HG02678 (cell line): ENCODE results near the gene RAET1G.
"Not testable (repeated sequence)": the region's sequence is repeated elsewhere in the genome, so short reads cannot be mapped to it uniquely, and the experiment has no call there.

Experiments
- ATAC-seq: cut with Tn5 transposase; IDR thresholded peaks from one replicate; pipeline ENCODE4 v1.9.1; 2021; ENCODE audit warnings: mild to moderate bottlenecking, moderate library complexity; ENCODE audit not compliant: unreplicated experiment

RAET1G gene

GRCh38 chr6:149954328-149954983 lies 31.5 kb upstream of the RAET1G start:
- ATAC-seq = not testable (repeated sequence)

DNA sequence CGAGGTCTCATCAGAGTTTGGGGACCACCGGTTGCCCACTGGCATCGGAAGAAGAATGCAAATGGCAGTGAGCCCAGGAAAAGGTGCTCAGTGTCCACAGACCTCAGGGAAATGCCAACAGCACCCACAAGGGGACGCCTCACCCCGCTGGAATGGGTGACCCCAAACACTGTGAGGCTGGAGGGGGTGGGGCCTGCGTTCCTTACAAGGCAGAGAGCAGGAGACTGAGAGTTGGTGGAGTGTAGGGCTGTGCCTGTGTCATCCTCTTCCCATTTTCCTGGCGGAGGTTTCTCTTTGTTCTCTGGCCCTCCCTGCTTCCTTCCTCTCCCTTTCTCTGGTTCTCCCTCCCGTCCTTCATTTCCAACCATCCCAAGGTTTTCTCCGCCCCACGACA lies 31.0 kb upstream of the RAET1G start:
- not testable (repeated sequence) for ATAC-seq

DNA sequence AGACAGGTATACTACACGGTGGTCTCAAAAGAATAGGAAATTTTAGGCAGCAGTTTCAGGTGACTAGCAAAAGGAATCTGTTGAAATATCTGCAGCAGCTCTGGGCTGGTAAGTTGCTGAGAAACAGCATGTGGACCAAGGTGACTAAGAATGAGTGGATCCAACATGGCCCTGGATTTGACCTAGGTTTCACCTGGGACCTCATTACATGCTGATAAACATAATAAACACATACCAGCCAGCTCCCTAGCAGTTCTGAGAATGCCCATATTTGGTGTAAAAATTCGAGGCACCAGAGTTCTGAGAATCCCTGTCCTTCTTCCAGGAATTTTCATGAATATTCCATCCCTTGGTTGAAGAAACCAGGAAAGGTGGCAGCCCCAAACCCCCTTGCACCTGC lies 30.5 kb upstream of the RAET1G start:
- ATAC-seq = not testable (repeated sequence)

DNA sequence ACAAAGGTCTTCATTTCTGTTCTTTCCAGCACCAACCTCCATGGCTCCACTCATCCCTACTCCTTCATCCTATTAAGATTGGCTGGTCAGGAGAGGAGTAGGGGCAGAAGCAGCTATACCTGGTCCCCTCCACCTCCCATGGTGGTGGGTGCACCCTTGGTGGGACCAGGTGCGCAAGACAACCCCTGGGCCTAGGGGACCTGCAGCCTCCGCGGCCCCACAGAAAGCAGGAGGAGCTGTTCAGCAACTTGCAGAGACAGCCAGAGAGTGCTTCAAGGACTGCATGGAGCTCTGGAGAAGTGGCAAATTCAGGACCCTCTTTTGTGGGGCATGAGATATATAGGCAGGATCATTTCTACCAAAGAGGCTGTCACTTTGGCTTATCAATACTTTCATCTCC lies 28.7 kb upstream of the RAET1G start:
- no peak for ATAC-seq

DNA sequence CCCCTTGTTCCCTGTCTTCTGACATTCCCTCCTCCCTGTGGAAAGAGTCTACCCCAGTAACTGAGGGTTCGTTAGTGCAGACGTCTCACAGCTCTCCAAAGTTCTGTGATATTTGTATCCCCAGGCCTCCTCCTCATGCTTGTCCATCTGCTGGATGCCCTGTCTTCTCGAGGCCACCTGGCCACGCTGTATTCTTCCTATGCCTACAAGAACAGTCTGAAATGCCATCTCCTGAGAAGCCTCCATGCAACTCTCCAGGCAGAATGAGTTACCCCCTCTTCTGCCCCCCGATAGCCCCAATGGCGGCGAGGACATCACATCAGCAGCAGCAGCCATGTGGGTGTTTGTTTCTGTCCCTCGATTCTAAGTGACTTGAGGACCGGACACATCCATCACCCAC lies 28.2 kb upstream of the RAET1G start:
- ATAC-seq = no peak

DNA sequence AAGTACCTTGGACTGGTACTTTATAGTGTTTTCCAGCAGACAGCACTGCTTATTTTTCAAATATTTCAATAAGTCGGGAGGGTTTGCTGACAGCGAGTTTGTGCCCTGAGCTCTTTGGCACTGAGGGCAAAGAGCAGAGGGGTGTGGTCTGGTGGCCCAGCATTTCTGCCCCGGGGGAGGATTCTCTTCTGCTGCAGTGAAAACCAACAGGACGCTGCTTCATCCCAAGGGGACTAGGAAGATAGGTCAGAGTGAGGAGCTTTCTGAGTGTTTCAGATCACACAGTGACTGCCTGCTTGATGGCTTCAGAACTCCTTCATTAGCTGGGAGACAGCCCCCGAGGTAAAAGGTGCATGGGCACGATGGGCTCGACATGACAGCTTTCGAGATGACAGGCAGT lies 27.5 kb upstream of the RAET1G start:
- no peak for ATAC-seq

GRCh38 chr6:149948616-149949015 lies 25.7 kb upstream of the RAET1G start:
- ATAC-seq = no peak

DNA sequence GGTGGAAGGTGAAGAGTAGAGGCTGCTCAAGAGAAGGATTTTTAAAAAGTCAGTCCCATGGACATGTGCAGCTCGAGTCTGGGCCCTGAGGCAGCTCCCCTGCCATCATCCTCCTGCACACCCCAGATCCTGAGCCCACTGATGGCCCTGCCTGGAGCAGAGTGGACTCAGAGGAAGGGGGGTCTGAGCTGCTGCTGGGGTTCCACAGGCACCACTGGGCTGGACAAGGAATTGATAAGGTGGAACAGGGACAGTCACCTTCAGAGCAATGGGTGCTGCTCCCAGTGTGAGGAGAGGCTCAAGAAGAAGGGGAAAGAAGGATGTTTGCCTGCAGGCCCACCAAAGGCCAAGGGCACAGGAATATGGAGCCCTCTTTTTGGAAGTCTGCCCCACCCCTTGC lies 25.1 kb upstream of the RAET1G start:
- ATAC-seq = no peak

DNA sequence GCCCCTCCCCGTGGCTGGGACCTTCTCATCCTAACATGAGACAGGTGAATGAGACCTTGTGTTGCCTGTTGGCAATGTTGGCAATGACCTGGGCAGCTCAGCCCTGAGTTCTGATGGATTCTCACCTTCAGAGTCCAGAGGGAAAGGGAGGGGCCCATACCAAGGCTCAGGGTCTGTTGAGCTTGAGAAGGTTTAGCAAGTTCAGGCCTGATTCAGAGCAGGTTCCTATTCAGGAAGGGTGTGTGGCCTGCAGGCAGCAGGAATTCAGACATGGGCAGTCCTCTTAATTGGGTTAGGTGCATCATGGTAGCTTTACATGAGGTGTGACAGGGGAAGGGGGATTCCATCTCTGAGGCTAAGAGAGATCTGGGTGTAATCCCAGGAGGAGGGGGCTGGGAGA lies 24.6 kb upstream of the RAET1G start:
- ATAC-seq = not testable (repeated sequence)

DNA sequence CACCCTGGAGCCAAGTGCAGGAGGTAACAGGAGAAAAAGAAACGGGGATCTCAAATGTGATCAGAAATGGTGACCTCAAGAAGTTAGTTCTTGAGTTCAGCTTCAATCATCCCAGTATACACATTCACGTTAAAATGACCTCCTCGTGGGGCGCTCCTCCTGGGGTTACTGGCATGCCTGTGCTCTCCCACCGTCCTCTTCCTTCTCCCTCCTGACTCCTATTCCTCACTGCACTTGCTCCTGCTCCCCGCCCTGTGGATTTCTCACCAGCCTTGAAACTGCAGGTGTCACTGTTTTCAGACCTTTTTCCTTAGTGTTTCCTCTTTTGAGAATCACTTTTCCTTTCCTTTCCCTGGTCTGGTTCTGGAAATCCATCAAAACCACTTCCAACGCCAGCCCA lies 23.7 kb upstream of the RAET1G start:
- ATAC-seq = not testable (repeated sequence)

DNA sequence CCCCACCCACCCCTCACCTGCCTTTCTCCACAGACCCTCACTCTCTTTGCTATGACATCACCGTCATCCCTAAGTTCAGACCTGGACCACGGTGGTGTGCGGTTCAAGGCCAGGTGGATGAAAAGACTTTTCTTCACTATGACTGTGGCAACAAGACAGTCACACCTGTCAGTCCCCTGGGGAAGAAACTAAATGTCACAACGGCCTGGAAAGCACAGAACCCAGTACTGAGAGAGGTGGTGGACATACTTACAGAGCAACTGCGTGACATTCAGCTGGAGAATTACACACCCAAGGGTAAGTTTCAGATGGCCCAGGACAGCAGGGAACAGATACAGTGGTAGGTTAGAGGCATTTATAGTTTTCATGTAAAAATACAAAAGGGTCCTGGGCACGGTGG lies 22.4 kb upstream of the RAET1G start:
- not testable (repeated sequence) for ATAC-seq

DNA sequence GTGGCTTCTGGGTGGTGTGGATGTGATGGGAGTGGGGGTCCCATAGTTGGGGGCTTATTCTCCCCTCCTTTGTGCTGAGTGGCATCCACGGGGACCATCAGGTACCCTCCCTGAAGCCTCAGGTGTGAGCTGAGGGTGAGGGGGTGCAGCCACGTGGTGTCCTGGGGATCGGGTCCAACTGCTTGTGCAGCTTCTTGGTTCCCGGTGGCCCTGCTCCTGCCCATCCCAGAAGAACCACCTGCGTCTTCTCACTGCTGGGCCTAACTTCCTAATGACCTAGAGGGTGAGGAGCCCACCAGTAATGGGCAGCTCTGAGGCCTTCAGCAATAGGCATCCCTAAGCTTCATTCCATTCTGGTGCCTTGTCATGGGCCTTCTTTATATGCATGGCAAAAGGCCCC lies 20.4 kb upstream of the RAET1G start:
- ATAC-seq = not testable (repeated sequence)

GRCh38 chr6:149942461-149942829 lies 19.5 kb upstream of the RAET1G start:
- ATAC-seq = no peak

DNA sequence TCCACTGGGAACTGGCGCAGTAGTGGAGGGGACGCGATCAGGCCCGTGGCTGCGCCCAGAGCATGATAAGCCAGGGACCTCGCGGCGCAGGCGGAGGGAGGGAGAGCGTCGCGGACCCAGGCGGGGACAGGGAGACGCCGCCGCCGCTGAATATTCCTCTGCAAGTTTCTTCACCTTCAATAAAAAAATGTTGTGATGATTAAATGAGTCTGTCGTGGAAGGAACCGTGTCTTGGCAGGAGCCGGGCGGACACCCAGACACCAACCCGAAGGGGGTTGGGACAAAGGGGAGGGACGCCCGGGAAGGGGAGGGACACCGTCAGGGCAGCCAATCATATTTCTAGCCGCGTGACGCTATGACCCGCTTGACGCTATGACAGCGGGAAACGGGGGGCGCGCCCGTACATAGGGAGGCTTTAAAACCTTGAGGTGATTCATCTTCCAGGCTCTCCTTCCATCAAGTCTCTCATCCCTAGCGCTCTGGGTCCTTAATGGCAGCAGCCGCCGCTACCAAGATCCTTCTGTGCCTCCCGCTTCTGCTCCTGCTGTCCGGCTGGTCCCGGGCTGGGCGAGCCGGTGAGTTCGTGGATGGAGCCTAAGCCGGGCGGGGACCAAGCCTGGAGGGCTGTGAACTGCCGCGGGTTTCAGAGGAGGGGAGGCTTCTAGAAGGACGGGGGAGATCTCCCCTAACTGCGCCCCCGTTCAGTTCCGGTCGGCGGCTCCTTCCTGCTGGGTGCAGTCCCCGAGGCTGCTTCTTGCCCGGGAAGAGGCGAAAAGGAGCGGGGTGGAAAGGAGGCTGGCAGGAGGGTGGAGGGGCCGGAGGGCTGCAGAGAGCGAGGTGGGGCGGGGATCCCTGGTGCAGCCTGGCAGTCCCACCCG lies 18.9 kb upstream of the RAET1G start, which contains the start of gene ULBP2:
Gene ULBP2, plus strand, starts transcription at position 432 of the 878 bp plus-strand sequence. Its CDS starts 59 bp downstream, at position 491.
- ATAC-seq = no peak

GRCh38 chr6:149940672-149940982 lies 17.7 kb upstream of the RAET1G start:
- ATAC-seq = no peak

DNA sequence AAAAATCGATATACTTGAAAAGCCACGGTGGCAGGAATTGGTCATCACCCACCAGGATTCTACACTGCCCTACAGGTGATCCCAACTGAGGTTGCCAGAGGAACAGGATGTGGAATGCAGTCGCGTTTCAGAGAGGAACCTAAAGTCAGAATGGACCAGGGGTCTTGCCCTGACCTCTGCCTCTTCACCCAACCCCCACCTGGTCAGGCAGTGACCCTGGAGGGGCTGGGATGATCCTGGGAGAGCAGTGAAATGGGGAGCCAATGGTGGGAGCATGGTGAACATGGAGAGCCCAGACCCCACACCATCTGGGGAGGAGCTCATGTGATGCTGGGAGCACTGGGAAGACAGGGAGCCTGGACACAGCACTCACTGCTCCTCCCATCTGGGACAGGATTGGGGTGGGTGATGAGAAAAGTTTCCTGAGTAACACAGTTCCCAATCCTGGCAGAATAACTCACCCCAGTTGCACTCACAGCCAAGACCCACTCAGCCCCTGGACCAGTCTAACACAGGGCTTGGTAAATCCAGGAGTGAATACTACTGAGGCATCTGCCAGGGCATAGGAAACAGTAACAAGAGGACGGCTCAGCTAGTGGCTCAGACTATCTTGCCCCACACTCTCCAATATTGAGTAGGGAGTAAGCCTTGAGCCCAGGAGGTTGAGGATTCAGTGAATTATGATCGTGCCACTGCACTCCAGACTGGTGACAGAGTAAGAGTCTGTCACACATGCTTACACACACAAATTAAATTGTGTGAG lies 17.2 kb upstream of the RAET1G start:
- no peak for ATAC-seq

DNA sequence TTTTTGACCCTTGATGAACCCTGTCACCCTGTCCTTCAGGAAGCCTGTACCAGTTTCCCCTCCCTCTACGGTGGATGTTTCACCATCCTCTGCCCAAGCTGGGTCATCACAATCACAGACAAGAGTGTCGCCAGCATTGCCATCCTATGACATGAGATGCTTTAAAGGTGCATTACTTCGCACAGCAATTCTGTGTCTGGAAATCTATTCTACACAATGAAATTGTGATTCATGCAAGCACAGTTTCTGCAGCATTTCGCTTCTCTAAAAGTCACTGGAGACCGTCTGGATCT lies 16.4 kb upstream of the RAET1G start:
- ATAC-seq = no peak

DNA sequence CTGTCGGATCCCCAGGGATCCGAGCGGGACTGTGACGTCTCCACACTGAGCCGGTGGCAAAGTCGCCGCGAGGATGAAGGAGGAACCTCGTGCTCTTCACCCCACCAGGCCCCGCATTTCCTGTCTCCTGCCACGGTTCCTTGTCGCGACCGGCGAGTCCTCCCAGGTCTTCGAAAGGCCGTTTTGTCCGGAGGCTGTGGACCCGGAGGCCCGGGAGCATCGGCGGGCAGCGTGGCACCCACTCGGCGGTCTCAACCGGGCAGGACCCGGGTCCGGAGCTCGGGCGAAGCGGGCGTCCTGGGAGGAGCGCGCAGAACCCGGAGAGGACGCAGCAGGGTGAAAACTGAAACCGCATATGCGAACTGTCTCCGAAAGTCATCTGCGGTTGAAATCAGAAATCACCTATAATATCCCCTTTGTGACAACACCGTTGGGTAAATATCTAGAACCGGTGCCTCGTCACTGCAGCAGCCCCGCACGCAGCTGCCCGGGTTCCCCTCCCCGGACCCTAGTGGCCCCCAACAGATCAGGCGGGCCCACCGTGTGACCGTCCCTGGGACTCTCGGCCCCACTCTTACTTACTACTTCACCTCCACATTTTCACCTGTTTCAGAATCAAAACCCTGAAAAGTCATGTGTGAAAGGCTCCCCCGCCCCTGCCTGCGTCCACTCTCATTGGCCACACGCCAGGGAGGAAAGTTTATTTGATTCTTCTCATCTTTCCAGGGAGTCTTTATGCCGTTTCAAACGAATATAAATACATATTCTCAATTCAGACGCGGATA lies 15.8 kb upstream of the RAET1G start:
- ATAC-seq = peak; percentile 78

- not testable (repeated sequence) for ATAC-seq
These were observed 15.2 kb upstream of the RAET1G start for GRCh38 chr6:149938013-149938570.

DNA sequence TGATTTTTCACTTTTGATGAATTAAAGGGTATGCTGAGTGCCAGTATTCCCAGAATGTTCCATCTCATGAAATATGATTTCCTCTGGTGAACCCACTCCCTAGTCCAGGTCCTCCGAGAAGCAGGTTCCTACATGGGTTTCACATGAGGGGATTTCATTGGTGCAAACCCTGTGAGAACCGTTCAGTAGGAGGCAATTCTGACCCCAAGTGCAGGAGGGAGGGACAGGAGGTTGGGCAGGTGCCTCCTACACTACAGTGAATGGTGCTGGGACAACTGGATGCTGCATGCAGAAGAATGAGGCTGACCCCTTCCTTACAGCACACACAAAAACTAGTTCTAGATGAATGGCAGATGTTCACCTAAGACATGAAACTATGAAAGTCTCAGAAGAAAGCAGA lies 13.8 kb upstream of the RAET1G start:
- no peak for ATAC-seq

- ATAC-seq = no peak
These were observed 12.7 kb upstream of the RAET1G start for GRCh38 chr6:149935668-149936067.
